ENCODE results near the gene RPN1. TPM values are rescaled to one million over a fixed set of nuclear protein-coding genes. Genes with fewer than 3 reads are reported as not detected.
"Not testable (repeated sequence)": the region's sequence is repeated elsewhere in the genome, so short reads cannot be mapped to it uniquely, and the experiment has no call there.

The RPN1 gene
- total RNA-seq, 3 donors from 2014 or later (not counting 1 experiment from before 2014, with no cell fraction given), result 90.5 to 130 (median 92.1) TPM

DNA sequence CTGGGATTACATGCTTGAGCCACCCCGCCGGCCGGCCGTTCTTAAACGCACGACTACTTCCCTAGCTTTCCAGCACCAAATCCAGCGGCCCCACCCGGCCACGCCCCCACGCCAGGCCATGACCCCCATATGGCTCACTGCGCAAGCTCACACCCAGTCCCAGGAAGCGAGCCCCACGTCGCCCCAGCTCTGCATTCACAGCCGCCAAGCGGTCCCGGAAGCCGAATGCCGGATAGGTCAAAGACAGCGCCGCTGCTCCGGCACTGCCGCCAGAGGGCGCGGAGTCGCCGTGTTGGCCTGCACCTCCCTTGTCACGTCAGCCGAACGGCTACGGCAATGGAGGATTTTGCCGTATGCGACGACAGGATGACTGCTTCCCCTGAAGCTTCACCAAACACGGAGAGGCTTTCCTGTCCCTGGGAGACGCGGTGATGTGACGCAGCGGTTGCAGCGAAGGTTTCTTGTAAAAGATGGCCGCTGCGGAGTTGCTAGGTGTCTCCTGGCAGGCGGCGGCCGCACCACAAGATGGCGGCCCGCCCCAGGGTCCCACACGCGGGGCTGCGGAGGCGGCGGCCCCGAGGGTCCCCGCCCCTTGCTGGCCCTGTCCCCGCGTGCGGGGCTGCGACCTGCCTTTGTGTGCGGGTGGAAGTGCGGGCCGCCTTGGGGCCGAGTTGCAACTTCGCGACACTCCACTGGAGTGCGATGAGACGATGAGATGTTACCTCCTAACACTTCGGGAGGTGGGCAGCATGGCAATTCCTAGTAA is 30.2 kb upstream of the RPN1 start:
- under 1% methylated on average over 67 of the region's 67 CpGs for WGBS (ENCODE audit: insufficient coverage)
- Mint-ChIP-seq H3K27ac (peak overlapping the region; percentile 81 to 99), H3K4me1 (peaks cover 28 to 36% of the 10 kb centered on the region in 2 donors), H3K9me3 (no peaks in the 10 kb centered on the region), H3K36me3 (no peaks in the 10 kb centered on the region), H3K27me3 (ENCODE audit: low read depth in 2 of 2) (peaks cover 6 to 7% of the 10 kb centered on the region in 2 donors), H3K4me3 (peak overlapping the region; percentile 93)
- H3K27me3 ChIP-seq (ENCODE audit: control insufficient read depth, insufficient read depth, low read length), result no peaks in the 10 kb centered on the region
- ATAC-seq, result peak; percentile 87 to 97 (median 90)
- DNase-seq, result peak; percentile 93 to 98
- peaks cover 42% of the 10 kb centered on the region for H3K4me1 ChIP-seq (ENCODE audit: control insufficient read depth, insufficient read depth, low read length)
- TF ChIP-seq, protein P1, sequence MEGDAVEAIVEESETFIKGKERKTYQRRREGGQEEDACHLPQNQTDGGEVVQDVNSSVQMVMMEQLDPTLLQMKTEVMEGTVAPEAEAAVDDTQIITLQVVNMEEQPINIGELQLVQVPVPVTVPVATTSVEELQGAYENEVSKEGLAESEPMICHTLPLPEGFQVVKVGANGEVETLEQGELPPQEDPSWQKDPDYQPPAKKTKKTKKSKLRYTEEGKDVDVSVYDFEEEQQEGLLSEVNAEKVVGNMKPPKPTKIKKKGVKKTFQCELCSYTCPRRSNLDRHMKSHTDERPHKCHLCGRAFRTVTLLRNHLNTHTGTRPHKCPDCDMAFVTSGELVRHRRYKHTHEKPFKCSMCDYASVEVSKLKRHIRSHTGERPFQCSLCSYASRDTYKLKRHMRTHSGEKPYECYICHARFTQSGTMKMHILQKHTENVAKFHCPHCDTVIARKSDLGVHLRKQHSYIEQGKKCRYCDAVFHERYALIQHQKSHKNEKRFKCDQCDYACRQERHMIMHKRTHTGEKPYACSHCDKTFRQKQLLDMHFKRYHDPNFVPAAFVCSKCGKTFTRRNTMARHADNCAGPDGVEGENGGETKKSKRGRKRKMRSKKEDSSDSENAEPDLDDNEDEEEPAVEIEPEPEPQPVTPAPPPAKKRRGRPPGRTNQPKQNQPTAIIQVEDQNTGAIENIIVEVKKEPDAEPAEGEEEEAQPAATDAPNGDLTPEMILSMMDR (IDR thresholded peaks at IDR 0.05), result peak; percentile 95
- H3K36me3 ChIP-seq (ENCODE audit: control insufficient read depth, insufficient read depth, low read length), result no peaks in the 10 kb centered on the region
- H3K4me3 ChIP-seq (ENCODE audit: low read length), result peak overlapping the region; percentile 88
- intact Hi-C loops (cut with micrococcal nuclease), result loop anchor here (1.0 to 2.0 kb wide), 7 partner anchors 30 to 198 kb away; partner anchors contain the start of genes ACAD9, RAB7A and RPN1
- peak overlapping the region; percentile 99 for H3K27ac ChIP-seq (ENCODE audit: low read length)
- H3K9me3 ChIP-seq (ENCODE audit: control insufficient read depth, insufficient read depth, low read length), result no peaks in the 10 kb centered on the region

DNA sequence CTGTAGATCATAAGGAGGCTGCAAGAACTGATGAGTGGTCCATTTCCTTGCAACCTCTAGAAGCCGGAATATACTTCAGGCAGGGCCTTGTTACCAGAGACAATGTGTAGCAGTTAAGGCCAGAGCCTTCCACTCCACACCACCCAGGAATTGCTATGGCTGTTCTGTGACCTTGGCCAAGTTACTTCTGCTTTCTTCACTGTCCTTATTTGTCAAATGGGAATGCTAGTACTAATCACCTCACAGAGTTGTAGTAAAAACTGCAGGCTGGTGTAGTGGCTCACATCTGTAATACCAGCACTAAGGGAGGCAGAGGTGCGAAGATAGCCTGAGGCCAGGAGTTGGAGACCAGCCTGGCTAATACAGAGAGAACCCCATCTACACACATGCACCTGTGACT is 28.7 kb upstream of the RPN1 start:
- no peaks in the 10 kb centered on the region for H3K36me3 ChIP-seq (ENCODE audit: control insufficient read depth, insufficient read depth, low read length)
- no peak overlapping the region for H3K4me3 ChIP-seq (ENCODE audit: low read length)
- DNase-seq (no peak), ATAC-seq (no peak)
- Mint-ChIP-seq H3K27me3 (ENCODE audit: low read depth in 2 of 2) (peaks cover 7 to 9% of the 10 kb centered on the region in 2 donors), H3K4me3 (peak overlapping the region; percentile 93), H3K9me3 (no peaks in the 10 kb centered on the region), H3K27ac (peak overlapping the region; percentile 54 to 99), H3K36me3 (no peaks in the 10 kb centered on the region), H3K4me1 (peaks cover 29 to 38% of the 10 kb centered on the region in 2 donors)
- intact Hi-C loops (cut with micrococcal nuclease), result no loop called here
- H3K4me1 ChIP-seq (ENCODE audit: control insufficient read depth, insufficient read depth, low read length), result peaks cover 40% of the 10 kb centered on the region
- 93% methylated on average over 2 of the region's 2 CpGs for WGBS (ENCODE audit: insufficient coverage)
- TF ChIP-seq, protein P1 (IDR thresholded peaks at IDR 0.05), result no peak
- H3K27me3 ChIP-seq (ENCODE audit: control insufficient read depth, insufficient read depth, low read length), result no peaks in the 10 kb centered on the region
- H3K9me3 ChIP-seq (ENCODE audit: control insufficient read depth, insufficient read depth, low read length), result no peaks in the 10 kb centered on the region
- H3K27ac ChIP-seq (ENCODE audit: low read length), result no peak overlapping the region

DNA sequence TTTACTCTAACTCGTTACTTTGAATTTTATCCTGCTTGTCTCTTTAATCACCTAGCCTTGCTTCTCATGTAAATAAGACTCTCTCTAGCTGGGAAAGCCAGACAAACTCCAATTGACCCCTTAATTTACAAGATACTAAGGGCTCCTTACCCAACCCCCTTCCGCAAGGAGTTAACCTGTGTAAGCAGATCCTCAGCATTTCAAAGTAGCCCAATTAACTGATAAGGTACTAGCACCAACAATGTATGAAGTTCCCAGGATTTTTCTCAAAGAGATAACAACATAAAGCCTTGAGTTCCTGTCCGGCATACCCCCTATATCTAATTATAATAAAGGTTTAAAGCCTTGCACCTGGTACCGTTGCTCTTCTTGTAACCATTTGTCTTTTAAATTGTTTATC is 25.2 kb upstream of the RPN1 start:
- not testable (repeated sequence) for H3K27ac ChIP-seq (ENCODE audit: low read length); H3K27ac Mint-ChIP-seq

DNA sequence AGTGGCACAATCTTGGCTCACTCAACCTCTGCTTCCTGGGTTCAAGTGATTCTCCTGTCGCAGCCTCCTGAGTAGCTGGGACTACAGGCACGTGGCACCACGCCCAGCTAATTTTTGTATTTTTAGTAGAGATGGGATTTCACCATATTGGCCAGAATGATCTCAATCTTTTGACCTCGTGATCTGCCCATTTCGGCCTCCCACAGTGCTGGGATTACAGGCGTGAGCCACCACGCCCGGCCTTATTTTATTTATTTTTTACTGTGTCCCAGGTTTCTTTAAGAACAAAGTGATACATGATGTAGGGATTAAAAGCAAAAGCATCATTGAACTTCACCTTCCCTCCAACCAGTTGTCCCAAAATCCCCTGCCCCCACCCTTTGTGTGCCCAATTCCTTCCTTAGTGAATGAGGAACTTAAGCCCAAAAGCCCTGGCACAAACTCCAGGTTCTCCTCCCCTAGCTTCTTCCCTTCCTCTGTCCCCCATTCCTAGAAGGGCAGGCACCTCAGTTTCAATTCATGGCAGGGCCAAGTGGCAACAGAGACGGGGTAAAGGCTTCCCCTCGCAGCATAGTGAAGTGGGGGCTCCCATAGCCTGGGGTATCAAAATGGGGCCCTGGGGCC is 23.7 kb upstream of the RPN1 start:
- Histone ChIP-seq H3K9me3 (ENCODE audit: control insufficient read depth, insufficient read depth, low read length) (no peaks in the 10 kb centered on the region), H3K4me3 (ENCODE audit: low read length) (no peak overlapping the region), H3K27me3 (ENCODE audit: control insufficient read depth, insufficient read depth, low read length) (no peaks in the 10 kb centered on the region), H3K4me1 (ENCODE audit: control insufficient read depth, insufficient read depth, low read length) (peaks cover 18% of the 10 kb centered on the region), H3K36me3 (ENCODE audit: control insufficient read depth, insufficient read depth, low read length) (no peaks in the 10 kb centered on the region), H3K27ac (ENCODE audit: low read length) (no peak overlapping the region)
- TF ChIP-seq, protein P1 (IDR thresholded peaks at IDR 0.05), result no peak
- H3K9me3 Mint-ChIP-seq, result no peaks in the 10 kb centered on the region
- H3K27me3 Mint-ChIP-seq (ENCODE audit: low read depth in 2 of 2), result peaks cover 9 to 11% of the 10 kb centered on the region in 2 donors
- peak overlapping the region in 1 of 2 donors; percentile 64 for H3K27ac Mint-ChIP-seq
- ATAC-seq (no peak), DNase-seq (no peak)
- intact Hi-C loops (cut with micrococcal nuclease), result no loop called here
- H3K36me3 Mint-ChIP-seq, result no peaks in the 10 kb centered on the region
- H3K4me3 Mint-ChIP-seq, result no peak overlapping the region
- H3K4me1 Mint-ChIP-seq, result peaks cover 11 to 14% of the 10 kb centered on the region in 2 donors
- 88% methylated on average over 10 of the region's 10 CpGs for WGBS (ENCODE audit: insufficient coverage)

More for the DNA sequence above, 25.2 kb upstream of the RPN1 start:
- H3K4me1 ChIP-seq (ENCODE audit: control insufficient read depth, insufficient read depth, low read length), result peaks cover 26% of the 10 kb centered on the region
- H3K27me3 Mint-ChIP-seq (ENCODE audit: low read depth in 2 of 2), result peaks cover 12 to 13% of the 10 kb centered on the region in 2 donors
- H3K4me3 ChIP-seq (ENCODE audit: low read length); DNase-seq; intact Hi-C loops (cut with micrococcal nuclease); H3K27me3 ChIP-seq (ENCODE audit: control insufficient read depth, insufficient read depth, low read length); H3K9me3 Mint-ChIP-seq; H3K36me3 ChIP-seq (ENCODE audit: control insufficient read depth, insufficient read depth, low read length); ATAC-seq; H3K36me3 Mint-ChIP-seq; H3K9me3 ChIP-seq (ENCODE audit: control insufficient read depth, insufficient read depth, low read length): not testable (repeated sequence)
- H3K4me1 Mint-ChIP-seq, result peaks cover 11 to 20% of the 10 kb centered on the region in 2 donors
- peak overlapping the region; percentile 53 for H3K4me3 Mint-ChIP-seq
- 91% methylated on average over 2 of the region's 4 CpGs for WGBS (ENCODE audit: insufficient coverage)

All from natural killer cell (primary cell).